Tibial artery (tissue), 4 donors: Measurements from ENCODE around the gene SPINK8.

Source experiments
- DNase-seq, 2 donors: peaks; one replicate each; pipeline ENCODE4 v3.0.0-alpha.2; 2019
- H3K27ac ChIP-seq, 2 donors: fragments of 200-600 bp; sonication (generic) in 1 of 2; 1 replicate in 1 of 2; 2 replicates in 1 of 2; pipeline ENCODE4 v1.5.1; 2018 to 2019; ENCODE audit warnings: mild to moderate bottlenecking in 1 of 2
- H3K27me3 ChIP-seq, 2 donors: fragments of 200-600 bp; sonication (generic) in 1 of 2; one replicate each; pipeline versions ENCODE4 v1.5.1 to v1.6.0; 2016 to 2019
- H3K36me3 ChIP-seq, 3 donors: fragments of 200-600 bp; sonication (generic) in 2 of 3; one replicate each; pipeline ENCODE4 v1.5.1; 2016 to 2019; ENCODE audit warnings: mild to moderate bottlenecking in 2 of 3
- H3K4me1 ChIP-seq, 4 donors: fragments of 200-600 bp; sonication (generic) in 2 of 4; 1 replicate in 3 of 4; 2 replicates in 1 of 4; pipeline ENCODE4 v1.5.1; 2016 to 2019
- H3K4me3 ChIP-seq, 2 donors: fragments of 200-600 bp; sonication (generic) in 1 of 2; 1 replicate in 1 of 2; 2 replicates in 1 of 2; pipeline ENCODE4 v1.5.1; 2018 to 2019; ENCODE audit warnings: mild to moderate bottlenecking in 2 of 2
- H3K9me3 ChIP-seq, 3 donors: fragments of 200-600 bp; sonication (generic) in 1 of 3; one replicate each; pipeline ENCODE4 v1.5.1; 2016 to 2019
- CTCF ChIP-seq, 2 experiments: fragments of 200-600 bp in 1 of 2; fragments of 450-650 bp in 1 of 2; IDR thresholded peaks; one replicate each; pipeline ENCODE4 v1.5.1; 2017 to 2019; ENCODE audit warnings: antibody characterized with exemption in 2 of 2, mild to moderate bottlenecking in 1 of 2, moderate library complexity in 1 of 2
- intact Hi-C: fragments of 100-400 bp; cut with DNase I; formaldehyde crosslinking; loops from one replicate; pipeline ENCODE4 v1.15.0; 2023; ENCODE audit warnings: low total_unique reads

SPINK8 gene

GRCh38 chr3:48369693-48370332 lies 36.4 kb upstream of the SPINK8 start:
- Histone ChIP-seq H3K27me3 (no peaks in the 10 kb centered on the region), H3K9me3 (no peaks in the 10 kb centered on the region), H3K27ac (no peak overlapping the region), H3K4me1 (no peaks in the 10 kb centered on the region), H3K36me3 (no peaks in the 10 kb centered on the region), H3K4me3 (no peak overlapping the region)
- intact Hi-C loops = loop anchor here (10.0 kb wide), 1 partner anchor 505 kb away; no protein-coding TSS in a partner anchor
- TF ChIP-seq CTCF (IDR thresholded peaks at IDR 0.05) = no peak
- DNase-seq = no peak

GRCh38 chr3:48367201-48367600 lies 33.7 kb upstream of the SPINK8 start:
- no peaks in the 10 kb centered on the region for H3K9me3 ChIP-seq
- no peak overlapping the region for H3K27ac ChIP-seq
- H3K4me1 ChIP-seq = no peaks in the 10 kb centered on the region
- no peak for TF ChIP-seq CTCF (IDR thresholded peaks at IDR 0.05)
- no peak for DNase-seq
- H3K36me3 ChIP-seq = no peaks in the 10 kb centered on the region
- no peak overlapping the region for H3K4me3 ChIP-seq
- intact Hi-C loops = loop anchor here (10.0 kb wide), 1 partner anchor 508 kb away; no protein-coding TSS in a partner anchor
- H3K27me3 ChIP-seq = no peaks in the 10 kb centered on the region

- no peaks in the 10 kb centered on the region for H3K4me1 ChIP-seq
- no peak overlapping the region for H3K4me3 ChIP-seq
- H3K9me3 ChIP-seq = no peaks in the 10 kb centered on the region
- H3K36me3 ChIP-seq = no peaks in the 10 kb centered on the region
- TF ChIP-seq CTCF (IDR thresholded peaks at IDR 0.05) = no peak
- H3K27ac ChIP-seq = no peak overlapping the region
- H3K27me3 ChIP-seq = no peaks in the 10 kb centered on the region
- intact Hi-C loops = loop anchor here (10.0 kb wide), 1 partner anchor 510 kb away; no protein-coding TSS in a partner anchor
- no peak for DNase-seq
Measured at GRCh38 chr3:48364840-48365239, 31.4 kb upstream of the SPINK8 start.

- no peak for TF ChIP-seq CTCF (IDR thresholded peaks at IDR 0.05)
- DNase-seq = no peak
- intact Hi-C loops = loop anchor here (10.0 kb wide), 1 partner anchor 513 kb away; no protein-coding TSS in a partner anchor
- Histone ChIP-seq H3K9me3 (no peaks in the 10 kb centered on the region), H3K27ac (no peak overlapping the region), H3K4me1 (no peaks in the 10 kb centered on the region), H3K4me3 (no peak overlapping the region), H3K36me3 (no peaks in the 10 kb centered on the region), H3K27me3 (peaks cover 0 to 4% of the 10 kb centered on the region in 2 donors)
Measured at GRCh38 chr3:48361928-48362327, 28.5 kb upstream of the SPINK8 start.

GRCh38 chr3:48356419-48356818 lies 23.0 kb upstream of the SPINK8 start:
- Histone ChIP-seq H3K27me3 (peaks cover 0 to 7% of the 10 kb centered on the region in 2 donors), H3K4me3 (no peak overlapping the region), H3K9me3 (no peaks in the 10 kb centered on the region), H3K27ac (no peak overlapping the region), H3K4me1 (no peaks in the 10 kb centered on the region), H3K36me3 (no peaks in the 10 kb centered on the region)
- intact Hi-C loops = no loop called here
- no peak for TF ChIP-seq CTCF (IDR thresholded peaks at IDR 0.05)
- DNase-seq = no peak
